ENCODE data around the gene PIK3C3.
"Not testable (repeated sequence)": the region's sequence is repeated elsewhere in the genome, so short reads cannot be mapped to it uniquely, and the experiment has no call there.

Gene PIK3C3

GRCh38 chr18:41966943-41967342 is 11.9 kb downstream of the PIK3C3 start:
- DNase-seq = no peak

DNA sequence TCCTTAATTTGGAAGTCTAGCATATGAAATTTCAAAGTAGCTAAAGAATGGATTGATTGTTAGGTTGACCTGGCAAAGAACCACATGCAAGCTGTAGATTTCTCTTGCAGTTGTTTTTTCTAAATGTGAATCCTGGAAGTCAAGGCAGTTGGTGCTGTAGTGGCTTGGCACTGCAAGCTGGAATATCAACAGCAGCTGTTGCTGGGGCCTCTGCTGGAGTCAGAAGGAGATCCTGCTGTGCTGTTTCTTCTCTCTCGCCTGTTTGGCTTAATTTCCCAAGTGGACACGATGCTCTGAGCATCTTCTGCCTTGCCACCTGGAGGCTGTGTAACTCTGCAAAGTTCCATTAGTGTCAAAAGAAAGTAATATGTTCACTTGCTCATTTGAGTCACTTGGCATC is 12.6 kb downstream of the PIK3C3 start:
- DNase-seq = no peak

DNA sequence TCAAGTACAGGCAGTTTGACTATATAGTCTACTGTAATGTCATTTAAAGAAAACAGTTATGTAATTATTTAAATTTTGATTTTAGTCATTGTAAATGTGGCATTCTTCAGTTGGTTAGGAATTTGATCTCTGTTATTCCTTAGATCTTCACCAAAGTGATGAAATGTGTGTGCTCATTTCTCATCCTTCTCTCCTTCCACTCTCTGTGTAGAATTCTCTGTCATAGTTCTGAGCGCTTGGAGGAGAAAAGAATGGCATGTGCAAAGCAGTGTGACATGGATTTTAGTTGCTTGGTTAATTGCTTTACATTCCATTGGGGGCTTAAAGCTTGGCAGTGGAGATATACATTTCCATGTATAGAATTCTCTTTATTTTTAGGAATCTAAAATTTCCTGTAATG is 14.8 kb downstream of the PIK3C3 start:
- no peak for DNase-seq

GRCh38 chr18:41972067-41972925 is 17.3 kb downstream of the PIK3C3 start:
- no peak for DNase-seq

DNA sequence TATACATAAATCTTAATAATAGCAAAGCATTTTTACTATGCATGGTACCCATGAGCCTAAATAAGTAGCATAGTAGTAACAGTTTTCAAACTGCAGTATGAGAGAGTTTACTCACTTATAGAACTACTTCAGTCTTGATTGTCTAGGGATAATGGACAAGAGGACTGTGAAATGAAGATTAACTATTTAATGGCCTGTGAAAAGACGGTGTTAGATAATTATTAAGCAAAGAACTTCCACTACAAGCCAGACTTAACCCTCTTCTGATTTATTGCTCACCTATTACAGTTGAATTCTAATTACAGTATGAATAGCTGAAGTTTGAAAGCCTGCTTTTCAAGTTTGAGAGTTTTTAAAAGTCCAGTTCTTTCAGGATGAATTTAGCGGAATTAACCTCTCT is 18.9 kb downstream of the PIK3C3 start:
- DNase-seq = no peak

GRCh38 chr18:41974796-41975201 is 19.8 kb downstream of the PIK3C3 start:
- DNase-seq = no peak

DNA sequence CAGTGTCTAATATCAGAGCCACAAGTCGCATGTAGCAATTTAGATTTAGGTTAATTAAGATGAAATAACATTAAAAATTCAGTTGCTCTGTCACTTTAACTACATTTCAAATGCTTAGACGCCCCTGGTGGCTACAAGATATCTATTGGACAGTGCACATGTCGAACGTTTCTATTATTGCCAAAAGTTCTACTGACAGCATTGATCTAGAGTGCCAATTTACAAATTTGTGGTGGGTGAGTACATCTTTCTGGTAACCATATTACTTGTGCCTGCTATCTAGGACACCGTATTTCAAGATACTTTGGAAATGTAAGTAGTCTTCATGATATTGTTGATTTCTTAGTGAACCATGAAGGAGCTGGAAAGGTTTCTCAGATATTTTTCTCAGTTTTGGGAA is 20.2 kb downstream of the PIK3C3 start:
- DNase-seq = no peak

DNA sequence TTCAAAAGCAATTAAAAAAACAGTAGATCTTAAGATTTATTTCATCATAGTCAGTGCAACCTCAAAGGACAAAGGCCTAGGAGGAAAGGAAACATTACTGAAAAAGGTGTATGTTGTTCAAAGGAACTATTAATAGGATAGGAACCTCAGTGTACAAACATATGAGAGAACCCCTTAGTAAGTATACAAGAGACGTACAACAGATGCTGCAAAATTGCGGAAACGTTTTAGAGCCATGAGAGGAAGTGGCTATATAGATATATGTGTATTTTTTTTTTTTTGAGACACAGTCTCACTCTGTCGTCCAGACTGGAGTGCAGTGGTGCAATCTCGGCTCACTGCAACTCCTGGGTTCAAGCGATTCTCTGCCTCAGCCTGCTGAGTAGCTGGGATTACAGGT is 22.2 kb downstream of the PIK3C3 start:
- no peak for DNase-seq

DNA sequence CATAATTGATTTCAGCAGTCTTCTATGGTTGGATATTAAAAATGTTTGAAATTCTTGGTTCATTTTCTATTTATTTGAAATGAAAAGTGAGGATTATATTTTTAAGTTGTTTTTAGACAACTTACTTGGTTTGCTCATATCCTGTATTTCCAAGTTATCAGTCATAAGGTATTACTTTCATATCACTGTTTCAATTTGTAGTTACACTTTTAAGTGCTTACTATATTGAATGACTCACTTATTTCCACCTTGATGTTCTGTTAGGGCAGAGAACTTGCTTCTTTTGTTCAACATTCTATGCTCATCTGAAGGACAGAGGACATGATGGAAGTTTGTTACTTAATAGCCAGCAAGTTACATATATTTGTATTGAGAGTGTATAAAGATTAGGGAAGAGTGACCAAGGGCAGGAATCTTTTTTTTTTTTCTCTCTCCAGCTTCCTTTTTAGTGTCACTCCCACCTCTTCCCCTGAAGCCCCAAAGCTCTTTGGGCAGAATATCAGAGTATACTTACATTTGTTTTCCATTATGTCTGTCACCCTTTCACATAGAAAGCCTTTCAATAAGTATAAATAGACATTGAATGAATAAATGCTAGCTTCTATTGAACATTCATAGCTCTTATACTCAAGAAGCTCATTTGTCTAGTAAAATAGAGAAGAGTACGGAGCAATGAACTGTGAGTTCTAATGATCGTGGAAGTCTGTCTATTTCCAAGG is 28.1 kb downstream of the PIK3C3 start:
- no peak for DNase-seq

- no peak for DNase-seq
These were observed 30.9 kb downstream of the PIK3C3 start for GRCh38 chr18:41985914-41986313.

DNA sequence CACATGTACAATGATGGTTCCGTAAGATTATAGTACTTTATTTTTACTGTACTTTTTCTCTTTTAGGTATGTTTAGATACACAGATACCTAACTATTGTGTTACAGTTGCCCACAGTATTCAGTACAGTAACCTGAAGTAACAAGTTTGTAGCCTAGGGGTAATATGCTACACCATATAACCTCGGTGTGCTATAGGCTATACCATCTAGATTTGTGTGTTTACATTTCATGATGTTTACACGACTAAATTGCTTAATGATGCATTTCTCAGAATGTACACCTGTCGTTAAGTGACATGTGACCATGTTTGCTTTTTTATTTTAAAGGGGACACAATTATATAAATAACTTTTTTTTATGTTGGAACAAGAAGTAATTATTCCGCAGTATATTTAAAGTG is 34.5 kb downstream of the PIK3C3 start:
- DNase-seq = no peak

GRCh38 chr18:41992066-41992465 is 37.0 kb downstream of the PIK3C3 start:
- DNase-seq = no peak

DNA sequence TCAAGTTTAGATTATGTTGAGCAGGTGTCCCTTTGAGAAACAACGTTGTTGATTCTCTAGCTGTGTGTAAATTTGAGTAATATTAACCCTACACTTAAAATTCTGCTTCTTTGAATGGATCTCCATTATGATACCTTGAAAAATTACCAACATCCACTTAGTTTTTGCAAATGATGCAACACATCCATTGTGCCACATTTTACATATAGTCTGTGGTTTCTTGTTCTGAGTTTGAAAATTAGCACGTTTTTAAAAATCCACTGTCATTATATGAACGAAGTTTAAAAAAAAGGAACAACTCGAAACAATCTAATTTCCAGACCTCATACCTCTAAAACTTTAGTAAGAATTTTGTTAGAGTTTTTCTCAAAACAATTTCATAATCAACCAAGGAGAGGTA is 37.7 kb downstream of the PIK3C3 start:
- DNase-seq = no peak

DNA sequence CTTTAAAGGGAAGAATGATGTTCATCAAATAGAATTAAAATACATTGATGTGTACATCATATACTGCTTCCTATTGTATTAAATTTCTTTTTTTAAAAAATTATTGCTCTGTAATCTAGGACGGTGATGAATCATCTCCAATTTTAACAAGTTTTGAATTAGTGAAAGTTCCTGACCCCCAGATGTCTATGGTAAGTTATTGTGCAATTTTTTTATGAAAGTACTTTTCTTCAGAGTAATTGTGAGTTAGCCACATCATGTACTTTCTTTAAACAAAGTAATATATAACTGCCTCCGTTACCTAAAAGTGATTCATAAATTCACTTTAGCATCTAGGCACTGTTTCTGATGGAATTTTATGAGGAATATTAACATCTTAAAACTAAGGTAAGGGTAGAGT is 38.1 kb downstream of the PIK3C3 start:
- DNase-seq = no peak

DNA sequence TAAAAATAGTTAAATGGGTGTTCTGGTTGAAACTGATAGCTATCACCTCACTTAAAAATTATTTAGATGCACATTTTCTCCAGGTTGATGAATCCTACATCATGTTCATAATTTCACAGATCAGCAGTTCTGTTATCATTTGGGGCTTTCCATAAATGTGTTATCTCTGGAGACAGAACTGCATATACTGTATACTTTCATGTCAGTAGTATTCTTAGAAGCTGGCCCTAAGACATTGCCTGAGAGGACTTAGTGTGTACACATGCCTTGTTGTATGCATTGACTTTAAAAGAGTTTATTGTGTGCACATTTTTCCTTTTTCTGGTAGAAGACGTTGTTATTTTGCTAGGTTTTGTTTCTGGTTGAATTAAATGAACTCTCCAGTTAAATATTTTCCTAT is 41.0 kb downstream of the PIK3C3 start:
- no peak for DNase-seq

- DNase-seq = no peak
These were observed 44.7 kb downstream of the PIK3C3 start for GRCh38 chr18:41999751-42000150.

GRCh38 chr18:42001801-42002200 is 46.8 kb downstream of the PIK3C3 start:
- no peak for DNase-seq

DNA sequence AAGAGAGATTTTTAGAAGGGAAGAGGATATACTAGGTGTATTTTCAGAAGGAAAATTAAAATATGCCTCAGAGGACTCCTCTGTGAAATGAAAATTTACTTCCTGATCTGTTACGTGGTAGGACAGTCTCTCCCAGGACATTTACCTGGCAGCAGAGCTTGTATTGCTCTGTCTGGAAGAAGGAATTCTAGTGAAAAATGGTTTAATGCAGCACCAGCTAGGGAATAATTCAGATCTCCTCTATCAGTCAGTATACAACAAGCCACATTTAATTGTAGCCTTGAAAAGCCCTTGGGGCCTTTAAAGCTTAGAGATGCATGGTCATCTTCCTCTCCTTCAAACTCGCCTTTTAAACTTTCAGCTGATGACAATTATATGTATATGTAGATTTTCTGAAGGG is 49.6 kb downstream of the PIK3C3 start:
- DNase-seq = no peak

DNA sequence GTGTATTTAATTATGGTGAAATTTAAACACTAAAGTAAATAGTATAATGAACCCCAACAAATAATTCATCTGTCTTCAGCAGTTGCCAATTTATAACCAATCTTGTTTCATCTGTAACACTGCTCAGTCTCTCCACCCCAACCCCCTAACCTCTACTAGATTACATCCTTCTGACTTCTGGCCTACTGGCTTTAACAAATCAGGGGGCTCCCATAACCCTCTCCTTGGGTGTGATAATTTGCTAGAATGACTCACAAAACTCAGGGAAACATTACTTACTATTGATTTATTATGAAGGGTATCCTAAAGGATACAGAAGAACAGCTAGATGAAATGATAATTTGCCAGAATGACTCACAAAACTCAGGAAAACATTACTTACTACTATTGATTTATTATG is 50.7 kb downstream of the PIK3C3 start:
- DNase-seq = no peak

DNA sequence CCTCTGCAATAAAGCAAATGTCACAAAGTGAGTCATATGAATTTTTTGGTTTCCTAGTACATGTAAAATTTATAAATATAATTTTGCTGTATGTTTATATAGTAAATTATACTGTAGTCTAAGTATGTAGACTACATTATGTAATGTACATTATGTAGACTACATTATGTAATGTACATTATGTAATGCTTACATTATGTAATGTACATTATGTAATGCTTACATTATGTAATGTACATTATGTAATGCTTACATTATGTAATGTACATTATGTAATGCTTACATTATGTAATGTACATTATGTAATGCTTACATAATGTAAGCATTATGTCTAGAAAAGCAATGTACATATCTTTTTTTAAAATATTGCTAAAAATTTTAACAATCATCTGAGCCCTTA is 54.4 kb downstream of the PIK3C3 start:
- not testable (repeated sequence) for DNase-seq

DNA sequence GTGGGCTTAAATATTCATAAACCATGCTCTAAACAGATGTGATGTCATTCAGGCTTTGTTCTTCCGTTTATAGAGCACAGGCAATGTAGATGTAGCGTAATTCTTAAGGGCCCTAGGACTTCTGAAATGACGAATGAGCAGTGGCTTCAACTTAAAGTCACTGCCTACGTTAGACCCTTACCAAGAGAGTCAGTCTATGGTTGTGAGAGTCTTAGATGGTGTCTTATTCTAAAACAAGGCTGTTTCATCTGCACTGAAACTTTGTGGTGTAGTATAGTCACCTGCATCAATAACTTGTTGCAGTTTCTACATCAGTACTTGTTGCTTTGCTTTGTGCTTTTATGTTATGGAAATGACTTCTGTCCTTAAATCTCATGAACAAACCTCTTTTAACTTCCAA is 56.0 kb downstream of the PIK3C3 start:
- DNase-seq = no peak

DNA sequence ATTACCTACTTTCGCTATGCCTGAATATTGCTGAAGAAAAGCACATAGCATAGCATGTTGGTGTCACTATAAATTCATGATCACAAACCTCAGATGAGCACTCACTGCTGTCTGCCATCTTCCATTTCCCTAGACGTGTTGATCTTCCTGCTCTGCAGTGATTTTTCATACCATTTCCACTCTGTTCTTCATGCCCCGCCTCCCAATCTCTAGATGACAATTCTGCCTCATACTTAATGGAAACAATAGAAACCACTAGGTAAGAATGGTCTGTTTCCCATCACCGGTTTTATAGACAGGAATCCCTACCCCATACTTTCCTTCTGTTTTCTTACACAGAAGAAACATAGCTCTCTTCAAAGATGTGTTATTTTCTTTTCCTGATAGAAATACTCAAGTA is 63.8 kb downstream of the PIK3C3 start:
- no peak for DNase-seq

- DNase-seq = no peak
These were observed 69.1 kb downstream of the PIK3C3 start for GRCh38 chr18:42024131-42024530.

GRCh38 chr18:42025491-42025890 is 70.5 kb downstream of the PIK3C3 start:
- DNase-seq = no peak

Measured in RPMI8226 (cell line).